Right atrium auricular region (tissue), 2 donors: ENCODE data around the gene POU4F2. TPM values are rescaled to one million over a fixed set of nuclear protein-coding genes. Genes with fewer than 3 reads are reported as not detected.
"Not testable (repeated sequence)": the region's sequence is repeated elsewhere in the genome, so short reads cannot be mapped to it uniquely, and the experiment has no call there.

Experiments used
- DNase-seq: peaks from one replicate; pipeline ENCODE4 v3.0.0-alpha.2; 2019; ENCODE audit warnings: low spot score
- H3K27ac ChIP-seq, 2 donors: fragments of 200-600 bp; sonication (generic); 1 replicate in 1 of 2; 2 replicates in 1 of 2; pipeline ENCODE4 v1.5.1; 2016 to 2019
- H3K27me3 ChIP-seq, 2 donors: fragments of 200-600 bp; sonication (generic); one replicate each; pipeline versions ENCODE4 v1.5.1 to v1.6.0; 2017 to 2019
- H3K36me3 ChIP-seq: fragments of 200-600 bp; sonication (generic); one replicate; pipeline ENCODE4 v1.5.1; 2016
- H3K4me1 ChIP-seq, 2 donors: fragments of 200-600 bp; sonication (generic); one replicate each; pipeline versions ENCODE4 v1.5.1 to v1.6.0; 2017 to 2019
- H3K4me3 ChIP-seq, 2 donors: fragments of 200-600 bp; sonication (generic); 1 replicate in 1 of 2; 2 replicates in 1 of 2; pipeline ENCODE4 v1.5.1; 2017 to 2019; ENCODE audit warnings: mild to moderate bottlenecking in 1 of 2, moderate library complexity in 1 of 2
- H3K9me3 ChIP-seq, 2 donors: fragments of 200-600 bp; sonication (generic); one replicate each; pipeline ENCODE4 v1.5.1; 2019
- CTCF ChIP-seq, 2 donors: fragments of 200-600 bp; sonication (generic); IDR thresholded peaks; one replicate each; pipeline ENCODE4 v1.5.1; 2019; ENCODE audit warnings: antibody characterized with exemption in 2 of 2
- total RNA-seq, 2 donors: library from RNA; depleted of rRNA; stranded (reverse); fragments of >200 nt; gene quantifications; one replicate each; pipeline ENCODE4 v1.1.0, GENCODE V29; 2016

The POU4F2 gene
- total RNA-seq, 2 donors from 2014 or later, result not detected

- Histone ChIP-seq H3K36me3 (no peaks in the 10 kb centered on the region), H3K27ac (no peak overlapping the region), H3K4me1 (peaks cover 0 to 14% of the 10 kb centered on the region in 2 donors), H3K9me3 (no peaks in the 10 kb centered on the region), H3K4me3 (peak overlapping the region; percentile 34 to 57), H3K27me3 (peaks cover 0 to 3% of the 10 kb centered on the region in 2 donors)
- TF ChIP-seq CTCF (IDR thresholded peaks at IDR 0.05), result no peak
- DNase-seq, result no peak
These were observed 16.8 kb downstream of the POU4F2 start for GRCh38 chr4:146655521-146655856.

- Histone ChIP-seq H3K27ac (no peak overlapping the region), H3K27me3 (no peaks in the 10 kb centered on the region), H3K4me3 (no peak overlapping the region), H3K36me3 (no peaks in the 10 kb centered on the region), H3K4me1 (no peaks in the 10 kb centered on the region), H3K9me3 (no peaks in the 10 kb centered on the region)
- TF ChIP-seq CTCF (IDR thresholded peaks at IDR 0.05), result no peak
- DNase-seq, result no peak
These were observed 22.7 kb downstream of the POU4F2 start for GRCh38 chr4:146661367-146661766.

GRCh38 chr4:146663968-146664311 is 25.2 kb downstream of the POU4F2 start:
- H3K27ac ChIP-seq, H3K4me3 ChIP-seq, H3K36me3 ChIP-seq, H3K27me3 ChIP-seq, H3K4me1 ChIP-seq, H3K9me3 ChIP-seq, DNase-seq: not testable (repeated sequence)

- Histone ChIP-seq H3K27me3 (no peaks in the 10 kb centered on the region), H3K36me3 (no peaks in the 10 kb centered on the region), H3K4me1 (no peaks in the 10 kb centered on the region), H3K9me3 (no peaks in the 10 kb centered on the region), H3K4me3 (no peak overlapping the region), H3K27ac (no peak overlapping the region)
- DNase-seq, result no peak
- TF ChIP-seq CTCF (IDR thresholded peaks at IDR 0.05), result no peak
These were observed 36.3 kb downstream of the POU4F2 start for GRCh38 chr4:146674829-146675570.

Other genes with a start within 250 kb of the POU4F2 start
- gene SLC10A7, start 117.0 kb upstream of the POU4F2 start, total RNA-seq, result 1 to 10 TPM; 4.0 to 5.2 TPM